HG02852 (cell line): Measurements from ENCODE around the gene CACNA1D.

ENCODE experiments used
- ATAC-seq: cut with Tn5 transposase; IDR thresholded peaks from one replicate; pipeline ENCODE4 v1.9.1; 2021; ENCODE audit warnings: mild to moderate bottlenecking, moderate library complexity; ENCODE audit not compliant: unreplicated experiment

The CACNA1D gene

GRCh38 chr3:53525765-53526703 is 31.6 kb downstream of the CACNA1D start:
- no peak for ATAC-seq

- no peak for ATAC-seq
Observed at GRCh38 chr3:53526704-53527055, 32.3 kb downstream of the CACNA1D start.

GRCh38 chr3:53530205-53530604 is 35.8 kb downstream of the CACNA1D start:
- no peak for ATAC-seq

GRCh38 chr3:53531749-53532148 is 37.3 kb downstream of the CACNA1D start:
- no peak for ATAC-seq

GRCh38 chr3:53533472-53533871 is 39.1 kb downstream of the CACNA1D start:
- no peak for ATAC-seq

- ATAC-seq = no peak
Observed at GRCh38 chr3:53534216-53534615, 39.8 kb downstream of the CACNA1D start.

- no peak for ATAC-seq
Observed at GRCh38 chr3:53534676-53535400, 40.4 kb downstream of the CACNA1D start.

GRCh38 chr3:53536282-53536681 is 41.9 kb downstream of the CACNA1D start:
- ATAC-seq = no peak

GRCh38 chr3:53544357-53544756 is 49.9 kb downstream of the CACNA1D start:
- ATAC-seq = no peak

GRCh38 chr3:53545310-53545995 is 51.0 kb downstream of the CACNA1D start:
- ATAC-seq = no peak

- ATAC-seq = no peak
Observed at GRCh38 chr3:53545996-53546359, 51.6 kb downstream of the CACNA1D start.

GRCh38 chr3:53547327-53547726 is 52.9 kb downstream of the CACNA1D start:
- ATAC-seq = no peak

GRCh38 chr3:53550005-53550620 is 55.7 kb downstream of the CACNA1D start:
- ATAC-seq = no peak

GRCh38 chr3:53551324-53551723 is 56.9 kb downstream of the CACNA1D start:
- ATAC-seq = no peak

- no peak for ATAC-seq
Observed at GRCh38 chr3:53552730-53553129, 58.3 kb downstream of the CACNA1D start.

- no peak for ATAC-seq
Observed at GRCh38 chr3:53553200-53553599, 58.8 kb downstream of the CACNA1D start.

- ATAC-seq = peak; percentile 78
Observed at GRCh38 chr3:53554559-53555067, 60.2 kb downstream of the CACNA1D start.

- peak; percentile 70 for ATAC-seq
Observed at GRCh38 chr3:53555068-53555588, 60.7 kb downstream of the CACNA1D start.

GRCh38 chr3:53566461-53567145 is 72.2 kb downstream of the CACNA1D start:
- no peak for ATAC-seq

GRCh38 chr3:53570081-53570480 is 75.7 kb downstream of the CACNA1D start:
- ATAC-seq = no peak
